OCI-LY7 (cell line): ENCODE results near the gene KRTAP4-6.

Source experiments
- CTCF ChIP-seq: fragments of 200-600 bp; sonication (generic); conservative IDR thresholded peaks from 2 replicates; pipeline ENCODE4 v1.5.1; 2014; ENCODE audit warnings: mild to moderate bottlenecking, antibody characterized with exemption, low read length, moderate library complexity, mixed read lengths
- EZH2phosphoT487 ChIP-seq: fragments of 200-600 bp; sonication (generic); IDR thresholded peaks from 2 replicates; pipeline ENCODE4 v1.6.1; 2018; ENCODE audit warnings: low read depth, borderline replicate concordance, mild to moderate bottlenecking, mixed run types, antibody characterized with exemption, low read length, moderate library complexity, mixed read lengths

DNA sequence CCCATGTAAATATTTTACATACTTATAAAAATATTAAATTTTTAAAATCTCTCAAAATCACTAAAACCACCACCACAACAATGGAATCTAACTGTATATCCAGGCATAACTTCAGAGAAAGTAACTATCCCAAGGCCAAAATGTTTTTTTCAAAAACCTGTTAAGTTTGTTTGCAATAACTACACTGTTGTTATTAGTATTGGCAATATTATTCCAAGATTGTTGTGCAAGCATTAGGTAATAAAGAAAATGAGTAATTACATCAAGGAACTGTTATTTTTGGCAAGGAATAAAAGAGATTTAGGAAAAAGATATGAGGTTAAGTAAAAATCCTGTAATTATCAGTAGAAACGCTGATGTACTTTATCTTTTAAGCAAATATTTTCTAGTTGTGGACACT, 13.0 kb downstream of the KRTAP4-6 start:
- TF ChIP-seq CTCF (no peak), EZH2phosphoT487 (no peak)
